Measurements from ENCODE around the gene GLCE.
"Not testable (repeated sequence)": the region's sequence is repeated elsewhere in the genome, so short reads cannot be mapped to it uniquely, and the experiment has no call there.

Gene GLCE

GRCh38 chr15:69297642-69298353, 137.4 kb downstream of the GLCE start:
- DNase-seq, result no peak

DNA sequence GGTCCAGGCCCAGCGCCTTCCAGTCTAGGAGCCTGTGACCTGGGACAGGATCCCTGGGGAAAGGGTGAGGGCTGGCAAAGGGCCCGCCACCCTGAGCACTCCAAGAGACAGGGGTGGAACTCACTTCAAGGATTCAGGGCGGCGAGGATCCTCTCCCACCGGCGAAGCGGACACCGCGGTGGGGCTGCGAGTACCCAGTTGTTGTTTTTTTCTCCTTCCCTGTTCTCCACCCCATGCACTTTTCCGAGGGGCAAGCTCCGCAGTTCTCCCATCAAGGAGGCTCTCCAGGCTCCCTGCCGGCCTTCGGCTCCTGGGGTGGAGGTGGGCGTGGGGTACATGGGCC, 137.9 kb downstream of the GLCE start:
- no peak for DNase-seq

DNA sequence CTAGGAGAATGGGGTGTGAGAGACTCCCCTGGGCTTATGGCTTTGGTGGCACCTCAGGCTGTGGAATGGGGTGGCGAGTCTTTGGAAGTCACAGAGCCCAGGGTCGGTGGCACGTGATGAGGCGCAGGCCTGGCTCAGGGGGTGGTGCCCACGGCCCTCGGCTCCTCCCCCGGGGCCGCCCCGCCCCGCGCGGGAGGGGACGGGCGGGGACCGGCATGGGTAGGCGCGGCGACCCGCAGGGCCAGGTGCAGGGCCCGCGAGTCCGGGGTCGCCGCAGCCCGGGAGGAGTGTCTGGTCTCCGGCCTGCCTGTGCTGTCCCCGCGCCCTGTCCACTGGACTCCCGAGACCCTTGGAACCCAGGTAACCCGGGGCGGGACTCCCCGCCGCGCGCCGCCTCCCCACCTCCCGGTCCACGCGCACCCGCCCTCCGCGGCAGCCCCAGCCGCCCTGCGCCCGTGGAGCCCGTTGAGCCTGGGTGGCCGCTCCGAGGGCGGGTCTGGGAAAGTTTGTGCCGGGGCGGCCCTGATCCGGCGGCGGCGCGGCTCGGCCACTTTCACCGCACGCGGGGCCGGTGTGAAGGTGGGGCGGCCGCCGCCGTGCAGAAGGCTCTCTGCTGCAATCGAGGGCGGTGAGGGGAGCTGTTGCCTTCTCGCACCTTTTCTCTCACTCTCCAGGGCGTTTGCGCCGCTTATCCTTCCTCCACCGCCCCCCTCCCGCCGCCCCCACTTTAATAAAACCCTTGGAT, 138.4 kb downstream of the GLCE start, which contains the start of gene PAQR5:
PAQR5 (plus strand) TSS at position 216 of the 745 bp plus-strand sequence. CDS start 61,169 bp downstream, outside the sequence.
- peak in 2 of 58 donors; percentile 2 to 37 for DNase-seq

DNA sequence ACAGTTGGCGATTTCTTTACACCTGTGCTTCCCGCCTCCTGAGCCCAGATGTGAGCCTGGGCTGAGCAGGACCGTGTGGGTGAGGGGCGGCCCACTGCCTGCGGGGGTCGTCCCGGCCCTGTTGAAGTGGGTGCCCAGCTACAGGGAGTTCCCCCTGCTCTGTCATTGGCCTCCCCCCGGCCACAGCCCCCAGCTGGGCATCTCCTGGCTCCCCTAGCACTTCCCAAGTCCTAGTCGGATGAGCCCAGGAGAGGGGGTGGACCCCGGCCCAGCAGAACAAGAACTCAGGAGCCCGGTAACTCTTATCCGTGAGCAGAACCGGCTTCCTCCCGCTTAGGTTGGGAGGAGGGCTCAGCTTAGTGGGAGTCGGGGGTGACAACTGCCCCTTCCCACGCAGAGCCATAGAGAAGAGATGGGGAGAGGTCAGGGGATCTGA, 139.0 kb downstream of the GLCE start:
- no peak for DNase-seq

DNA sequence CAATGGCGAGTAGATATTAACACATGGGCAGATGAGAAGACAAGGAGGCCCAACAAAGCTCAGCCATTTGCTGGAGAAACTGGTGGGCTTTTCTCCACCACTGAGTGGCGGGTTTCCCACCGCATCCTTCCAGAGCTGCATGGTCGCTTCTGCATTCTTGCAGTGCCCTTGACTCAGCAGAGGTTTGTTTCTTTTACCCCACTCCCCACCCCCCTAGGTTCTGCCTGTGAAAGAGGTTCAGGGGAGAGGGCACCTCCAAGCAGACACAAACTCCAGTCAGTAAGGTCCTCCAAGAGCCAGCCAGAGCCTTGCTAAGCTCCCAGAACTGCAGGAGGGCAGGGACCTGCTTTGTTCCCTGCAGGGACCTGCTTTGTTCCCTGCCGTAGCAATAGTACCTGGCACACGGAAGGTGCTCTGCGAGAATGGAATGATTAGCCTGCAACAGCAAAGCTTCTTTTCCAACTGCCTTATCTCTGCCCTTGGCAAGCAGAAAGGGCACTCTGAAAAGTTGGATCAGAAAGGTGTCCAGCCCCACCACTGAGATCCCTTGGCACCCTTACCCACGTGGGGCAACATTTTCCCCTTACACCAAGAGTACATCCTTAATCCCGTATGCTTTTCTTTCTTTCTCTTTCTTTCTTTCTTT, 139.6 kb downstream of the GLCE start:
- DNase-seq, result no peak

DNA sequence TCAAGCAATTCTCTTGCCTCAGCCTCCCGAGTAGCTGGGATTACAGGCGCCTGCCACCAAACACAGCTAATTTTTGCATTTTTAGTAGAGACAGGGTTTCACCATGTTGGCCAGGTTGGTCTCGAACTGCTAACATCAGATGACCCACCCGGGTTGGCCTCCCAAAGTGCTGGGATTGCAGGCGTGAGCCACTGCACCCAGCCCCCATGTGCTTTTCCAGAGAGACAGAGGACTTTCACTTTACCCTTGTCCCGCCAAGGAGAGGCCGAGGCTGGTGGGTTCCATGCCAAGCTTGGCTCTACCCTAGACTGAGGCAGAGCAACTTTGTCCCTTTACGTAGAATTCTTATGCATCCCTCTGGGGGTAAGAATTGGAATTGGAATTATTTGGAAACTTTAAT, 140.7 kb downstream of the GLCE start:
- DNase-seq, result not testable (repeated sequence)

- not testable (repeated sequence) for DNase-seq
These were observed 141.7 kb downstream of the GLCE start for GRCh38 chr15:69302087-69302486.

GRCh38 chr15:69302929-69303328, 142.5 kb downstream of the GLCE start:
- DNase-seq, result no peak

DNA sequence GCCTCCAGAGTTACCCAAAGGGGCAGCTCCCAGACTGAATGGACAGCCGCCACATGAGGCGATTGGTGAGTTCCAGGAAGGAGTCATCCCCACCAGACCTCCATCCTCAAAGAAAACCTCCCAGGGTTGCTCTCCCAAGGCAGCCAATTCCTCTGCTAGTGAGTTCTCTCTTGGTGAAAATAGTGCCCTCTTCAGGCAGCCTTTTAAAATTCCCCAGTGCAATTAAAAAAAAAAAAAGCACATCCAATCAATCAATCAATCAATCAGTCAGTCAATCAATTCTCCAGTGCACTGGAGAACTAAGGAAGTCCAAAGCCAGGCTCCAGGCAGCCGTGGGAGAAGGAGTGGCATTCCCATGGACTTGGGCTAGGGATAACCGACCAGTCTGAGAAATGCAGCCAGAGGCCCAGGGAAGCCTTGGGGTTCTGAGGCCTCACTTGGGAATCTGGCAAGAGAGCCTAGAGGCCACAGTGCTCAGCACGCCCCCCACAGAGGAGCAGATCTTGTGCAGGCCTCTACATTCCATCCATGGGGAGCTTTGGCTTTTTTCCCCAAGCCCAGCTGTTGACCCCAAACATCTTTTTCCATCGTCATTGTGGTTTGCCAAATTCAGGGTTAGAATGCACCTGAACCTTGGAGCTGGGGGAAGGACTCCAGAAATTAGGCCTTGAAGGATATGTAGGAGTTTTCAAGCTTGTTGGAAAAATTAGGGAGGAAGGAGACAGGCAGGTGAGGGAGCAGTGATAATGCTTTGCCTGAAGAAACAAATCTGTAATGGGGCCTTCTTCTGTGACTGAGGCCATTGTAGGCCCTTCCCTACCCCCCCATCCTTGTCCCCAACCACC, 143.1 kb downstream of the GLCE start:
- no peak for DNase-seq

GRCh38 chr15:69304182-69304545, 143.7 kb downstream of the GLCE start:
- no peak for DNase-seq

DNA sequence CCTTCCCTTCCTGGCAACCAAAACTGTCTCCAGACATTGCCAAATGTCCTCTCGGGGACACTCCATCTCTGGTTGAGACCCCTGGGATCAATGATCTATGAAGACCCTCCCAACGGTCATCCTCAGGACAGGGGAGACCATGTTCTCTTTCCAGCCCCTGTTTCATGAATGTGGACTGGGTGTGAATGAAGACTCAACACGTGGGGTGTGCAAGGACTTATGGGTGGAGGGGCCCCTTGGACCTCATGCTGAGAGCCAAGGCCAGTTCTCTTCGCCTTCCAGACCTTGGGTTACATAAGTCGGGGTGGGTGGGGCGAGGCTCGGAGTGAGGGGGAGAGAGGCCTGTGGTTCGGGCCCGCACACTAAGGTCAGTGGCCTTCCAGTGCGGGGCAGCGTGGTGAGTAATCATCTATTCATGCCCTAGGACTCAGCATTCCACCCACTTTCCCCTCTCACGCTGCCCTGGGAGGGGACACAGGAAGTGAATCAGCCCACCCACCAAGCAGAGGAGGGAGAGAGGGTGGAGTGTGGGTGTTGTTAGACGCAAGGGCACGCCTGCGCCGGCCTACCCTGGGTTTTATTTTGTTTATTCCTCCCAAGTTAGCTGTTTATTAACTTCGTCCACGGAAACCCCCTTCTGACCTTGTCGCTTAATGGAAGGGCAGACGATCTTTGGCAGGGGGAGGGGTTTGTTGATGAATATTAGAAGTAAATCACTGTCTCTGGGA, 144.9 kb downstream of the GLCE start:
- DNase-seq, result peak in 1 of 58 donors; percentile 8

DNA sequence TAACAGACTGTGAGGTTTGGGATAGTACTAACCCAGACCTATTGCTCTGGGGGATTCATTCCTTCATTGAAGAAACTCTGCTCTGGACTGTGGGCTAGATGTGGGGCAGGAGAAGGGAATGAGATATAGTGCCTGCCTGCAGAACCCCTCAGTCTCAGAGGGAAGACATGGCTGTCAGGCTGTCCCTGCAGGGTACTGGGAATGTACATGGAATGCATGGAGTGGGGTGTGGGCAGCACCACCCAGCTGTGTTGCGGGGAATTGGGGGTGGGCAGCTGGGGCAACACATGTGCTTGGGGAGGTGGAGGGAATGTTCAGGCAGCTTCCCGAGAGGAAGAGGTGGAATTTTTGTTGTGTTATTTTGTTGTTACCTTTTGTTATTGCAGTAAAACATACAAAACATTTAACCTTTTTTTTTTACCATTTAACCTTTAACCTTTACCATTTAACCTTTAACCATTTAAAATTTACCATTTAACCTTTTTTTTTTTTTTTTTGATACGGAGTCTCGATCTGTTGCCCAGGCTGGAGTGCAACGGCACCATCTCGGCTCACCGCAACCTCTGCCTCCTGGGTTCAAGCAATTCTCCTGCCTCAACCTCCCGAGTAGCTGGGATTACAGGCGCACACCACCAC, 145.6 kb downstream of the GLCE start:
- no peak for DNase-seq

- no peak for DNase-seq
These were observed 147.5 kb downstream of the GLCE start for GRCh38 chr15:69307939-69308338.

DNA sequence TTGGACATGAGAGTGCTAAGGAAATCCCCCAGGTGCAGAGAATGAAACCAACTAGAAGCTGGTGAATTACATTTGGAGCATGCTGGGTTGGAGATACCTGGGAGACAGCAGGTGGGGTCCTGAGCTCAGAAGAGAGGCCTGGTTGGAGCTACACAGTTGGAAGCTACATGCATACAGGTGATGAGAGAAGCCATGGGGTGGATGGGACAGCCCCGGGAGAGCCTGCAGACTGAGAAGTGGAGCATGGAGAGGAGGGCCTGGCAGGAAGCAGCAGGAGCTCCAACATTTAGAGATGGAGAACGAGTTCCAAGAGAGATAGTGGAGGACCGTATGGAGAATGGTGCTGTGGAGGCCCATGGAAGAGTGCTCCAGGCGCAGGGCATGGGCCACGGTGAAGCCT, 148.5 kb downstream of the GLCE start:
- no peak for DNase-seq

DNA sequence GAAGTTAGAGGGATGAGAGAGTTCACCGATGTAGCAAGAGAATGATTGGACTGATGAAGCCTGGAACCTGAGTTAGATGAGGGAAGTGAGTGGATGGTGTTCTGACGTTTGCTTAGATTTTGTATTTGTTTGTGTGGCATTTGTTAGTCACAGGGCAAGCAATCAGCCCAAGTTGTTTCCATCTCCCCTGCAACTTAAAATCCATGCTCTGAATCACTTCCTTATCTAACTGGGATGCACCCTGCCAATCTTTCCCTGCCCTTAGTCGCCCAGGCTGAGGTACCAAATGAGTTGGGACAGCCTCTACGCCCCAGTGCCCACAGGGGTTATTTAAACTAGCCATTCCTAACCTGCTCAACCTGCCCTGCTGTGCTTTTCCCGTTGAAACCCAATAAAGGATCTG, 150.9 kb downstream of the GLCE start:
- no peak for DNase-seq

DNA sequence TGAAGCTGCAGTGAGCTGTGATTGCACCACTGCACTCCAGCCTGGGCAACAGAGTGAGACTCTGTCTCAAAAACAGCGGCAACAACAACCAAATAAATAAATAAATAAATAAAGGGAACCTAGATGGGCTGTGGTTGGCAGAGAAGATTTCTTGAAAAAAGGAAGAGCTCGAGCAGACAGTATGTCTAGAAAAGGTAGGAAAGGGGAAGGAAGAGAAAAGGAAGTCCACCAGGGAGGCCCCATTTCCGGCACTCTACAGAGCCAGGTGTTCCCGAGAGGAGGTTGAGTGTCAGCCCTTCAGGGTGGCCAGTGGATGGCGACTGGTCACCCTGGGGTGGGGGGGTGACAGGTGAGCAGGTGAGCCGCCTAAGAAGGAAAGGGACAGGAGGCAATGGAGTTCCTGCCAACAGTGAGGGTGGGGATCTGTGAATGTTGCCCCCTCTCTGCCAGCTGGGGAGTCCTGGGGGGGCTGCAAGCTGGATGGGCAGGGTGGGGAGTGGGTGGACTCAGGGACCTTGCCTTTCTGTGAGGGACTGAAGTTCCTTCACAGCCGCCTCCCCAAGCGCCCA, 153.1 kb downstream of the GLCE start:
- no peak for DNase-seq

DNA sequence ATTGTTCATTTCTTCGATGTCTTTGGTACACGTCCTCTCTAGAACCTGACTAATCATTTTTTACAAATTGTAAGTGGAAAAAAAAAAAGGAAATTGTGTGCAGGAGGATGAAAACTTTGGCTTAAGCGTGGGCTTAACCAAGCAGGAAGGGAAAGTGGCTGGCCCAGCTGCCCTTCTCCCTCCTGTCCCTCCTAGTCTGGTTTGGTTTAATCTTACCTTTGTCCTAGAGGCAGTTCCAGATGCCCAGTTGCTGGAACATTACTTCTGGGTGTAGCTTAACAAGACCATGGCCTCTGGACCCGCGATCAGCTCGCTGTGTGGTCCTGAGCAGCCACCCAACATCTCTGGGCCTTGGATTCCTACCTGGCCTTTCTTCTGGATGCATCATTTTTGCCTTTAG, 153.7 kb downstream of the GLCE start:
- no peak for DNase-seq

DNA sequence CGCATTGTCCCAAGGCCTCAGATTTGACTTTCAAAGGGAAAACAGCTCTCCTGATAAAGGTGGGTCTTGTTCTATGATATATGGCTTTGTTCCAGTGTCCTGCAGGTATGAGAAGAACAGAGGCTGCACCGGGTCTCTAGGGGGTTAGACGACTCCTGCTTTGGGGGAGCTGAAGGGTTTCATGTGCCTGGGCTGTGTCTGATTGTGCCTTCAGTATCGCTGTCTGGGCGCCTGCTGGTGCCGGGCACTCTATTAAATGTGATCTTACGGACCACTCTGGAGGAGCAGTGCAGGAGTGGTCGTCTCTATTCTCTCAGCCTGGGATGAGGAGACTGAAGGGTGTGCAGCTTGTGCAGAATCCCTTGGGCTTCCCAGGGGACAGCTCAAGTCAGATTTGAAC, 154.3 kb downstream of the GLCE start:
- no peak for DNase-seq

DNA sequence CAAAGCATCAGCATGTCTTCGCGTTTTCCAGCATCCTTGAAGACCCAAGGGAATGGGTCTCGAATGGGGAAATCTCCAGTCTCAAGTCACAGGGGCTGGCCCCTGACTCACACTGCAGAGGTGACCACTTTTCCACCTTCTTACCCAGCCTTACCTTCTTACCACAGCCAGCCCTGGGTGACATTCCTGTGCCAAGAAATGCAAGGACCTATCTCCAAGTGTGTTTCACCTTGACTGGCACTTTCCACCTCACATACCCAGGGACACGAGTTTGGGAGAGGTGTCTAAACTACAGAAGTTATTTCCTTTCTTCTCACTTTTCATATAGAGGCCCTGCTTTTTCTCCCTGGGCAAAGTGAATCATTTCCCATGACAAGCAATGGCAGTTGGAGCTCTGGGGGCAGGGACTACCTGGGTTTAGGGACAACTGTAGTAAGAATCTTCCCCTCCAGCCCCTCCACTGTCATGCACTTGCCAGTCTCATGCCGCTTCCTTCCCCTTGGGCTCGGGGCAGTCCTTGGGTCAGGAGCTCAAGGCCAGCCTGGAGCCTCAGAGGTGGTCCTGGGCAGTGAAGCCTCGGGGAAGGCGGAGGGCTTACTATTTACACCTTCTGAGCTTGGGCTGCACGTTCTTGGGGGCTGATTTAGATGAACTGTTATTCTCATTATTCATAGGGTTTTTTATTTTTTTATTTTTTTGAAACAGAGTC, 155.1 kb downstream of the GLCE start:
- DNase-seq, result no peak

Measured in anterior cingulate cortex (tissue), 58 donors.